ENCODE data around the gene NRXN3.
"Not testable (repeated sequence)": the region's sequence is repeated elsewhere in the genome, so short reads cannot be mapped to it uniquely, and the experiment has no call there.

The NRXN3 gene

DNA sequence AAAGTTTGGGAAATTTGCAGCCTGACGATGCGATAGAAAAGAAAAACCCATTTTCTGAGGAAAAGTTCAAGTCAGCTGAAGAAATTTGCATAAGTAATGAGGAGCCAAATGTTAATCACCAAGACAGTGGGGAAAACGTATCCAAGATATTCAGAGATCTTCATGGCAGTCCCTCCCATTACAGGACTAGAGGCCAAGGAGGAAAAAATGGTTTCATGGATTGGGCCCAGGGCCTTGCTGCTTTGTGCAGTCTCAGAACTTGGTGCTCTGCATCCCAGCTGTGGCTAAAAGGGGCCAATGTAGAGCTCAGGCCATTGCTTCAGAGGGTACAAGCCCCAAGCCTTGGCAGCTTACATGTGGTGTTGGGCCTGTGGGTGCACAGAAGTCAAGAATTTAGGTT, 403.6 kb downstream of the NRXN3 start:
- H3K4me1 Mint-ChIP-seq, H3K27me3 Mint-ChIP-seq, DNase-seq, H3K36me3 Mint-ChIP-seq, H3K27ac Mint-ChIP-seq, H3K4me3 Mint-ChIP-seq, CTCF ChIA-PET: not testable (repeated sequence)
- H3K9me3 Mint-ChIP-seq: peaks cover 17% of the 10 kb centered on the region

DNA sequence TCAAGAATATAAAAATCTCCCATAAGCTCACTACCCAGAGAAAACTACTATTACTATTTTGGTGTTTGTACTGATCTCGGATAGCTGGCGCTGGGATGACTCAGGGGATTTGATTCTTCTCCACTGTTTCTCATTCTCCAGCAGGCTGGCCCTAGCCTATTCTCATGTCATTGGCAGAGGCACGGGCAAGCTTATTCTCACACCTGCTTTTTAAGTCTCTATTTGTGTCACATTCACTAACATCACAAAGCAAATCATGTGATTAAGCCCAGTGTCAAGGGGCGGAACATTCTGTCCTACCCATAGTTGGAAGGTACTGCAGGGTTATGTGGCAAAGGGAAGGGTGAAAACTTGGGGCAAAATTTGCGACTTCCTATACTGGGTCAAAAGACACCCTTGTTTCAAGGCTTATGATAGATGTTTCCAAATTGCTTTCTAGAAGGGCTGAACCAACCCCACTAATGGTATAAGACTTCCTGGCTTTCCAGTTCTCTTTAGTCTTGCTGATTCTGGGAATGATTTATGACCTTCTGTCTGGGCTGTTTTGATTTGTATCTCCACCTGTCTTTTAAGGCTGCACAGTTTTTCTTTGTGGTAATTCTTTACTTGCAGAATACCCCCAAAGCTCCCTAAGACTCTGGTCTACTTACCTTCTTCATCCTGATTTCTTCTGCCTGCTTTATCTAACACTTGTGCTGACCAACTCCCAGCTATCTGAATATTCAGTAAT, 406.4 kb downstream of the NRXN3 start:
- Mint-ChIP-seq H3K27ac (no peak overlapping the region), H3K9me3 (peaks cover 17% of the 10 kb centered on the region), H3K27me3 (peaks cover 3% of the 10 kb centered on the region), H3K36me3 (no peaks in the 10 kb centered on the region), H3K4me1 (no peaks in the 10 kb centered on the region), H3K4me3 (no peak overlapping the region)
- CTCF ChIA-PET: interaction anchor here (1.0 kb wide), 1 partner anchor 10 kb away, joined by 4 read pairs; no protein-coding TSS in a partner anchor
- no peak for DNase-seq

DNA sequence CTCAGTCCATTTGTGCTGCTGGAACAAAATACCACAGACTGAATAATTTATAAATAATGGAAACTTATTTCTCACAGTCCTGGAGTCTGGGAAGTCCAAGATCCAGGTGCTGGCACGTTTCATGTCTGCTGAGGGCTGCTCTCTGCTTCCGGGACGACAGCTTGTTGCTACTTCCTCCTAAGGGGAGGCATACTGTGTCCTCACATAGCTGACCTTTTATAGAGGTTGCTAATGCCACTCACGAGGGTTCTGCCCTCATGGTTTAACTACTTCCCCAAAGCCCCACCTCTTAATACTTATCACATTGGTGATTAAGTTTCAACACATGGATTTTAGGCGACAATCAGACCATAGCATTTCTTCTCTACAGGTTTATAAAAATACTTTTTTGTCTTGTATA, 411.1 kb downstream of the NRXN3 start:
- Mint-ChIP-seq H3K4me1 (no peaks in the 10 kb centered on the region), H3K36me3 (no peaks in the 10 kb centered on the region), H3K4me3 (no peak overlapping the region), H3K27me3 (no peaks in the 10 kb centered on the region), H3K27ac (no peak overlapping the region), H3K9me3 (no peaks in the 10 kb centered on the region)
- CTCF ChIA-PET: interaction anchor here (1.7 kb wide), 1 partner anchor 15 kb away, joined by 4 read pairs; no protein-coding TSS in a partner anchor
- DNase-seq: no peak

DNA sequence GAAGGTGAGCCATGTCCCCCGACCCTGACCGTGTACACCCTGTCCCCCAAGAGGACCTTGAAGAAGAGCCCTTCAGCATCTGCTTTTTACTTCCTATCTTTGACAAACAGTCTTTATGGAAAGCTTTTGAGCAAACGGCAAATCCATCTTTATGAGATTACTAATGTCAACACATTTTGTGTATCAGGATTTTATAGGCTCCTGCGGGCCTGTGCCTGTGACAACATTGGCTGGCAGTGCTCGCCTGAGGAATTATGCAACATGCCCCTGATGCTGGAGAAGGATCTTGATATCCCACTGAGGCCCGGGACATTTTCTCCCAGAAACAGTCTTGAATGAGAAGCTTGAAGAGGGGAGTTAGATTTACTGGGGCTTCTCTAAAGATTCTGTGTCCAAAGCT, 416.5 kb downstream of the NRXN3 start:
- CTCF ChIA-PET: no interaction called here
- no peak for DNase-seq
- Mint-ChIP-seq H3K4me3 (no peak overlapping the region), H3K27ac (no peak overlapping the region), H3K36me3 (no peaks in the 10 kb centered on the region), H3K9me3 (no peaks in the 10 kb centered on the region), H3K27me3 (no peaks in the 10 kb centered on the region), H3K4me1 (no peaks in the 10 kb centered on the region)

DNA sequence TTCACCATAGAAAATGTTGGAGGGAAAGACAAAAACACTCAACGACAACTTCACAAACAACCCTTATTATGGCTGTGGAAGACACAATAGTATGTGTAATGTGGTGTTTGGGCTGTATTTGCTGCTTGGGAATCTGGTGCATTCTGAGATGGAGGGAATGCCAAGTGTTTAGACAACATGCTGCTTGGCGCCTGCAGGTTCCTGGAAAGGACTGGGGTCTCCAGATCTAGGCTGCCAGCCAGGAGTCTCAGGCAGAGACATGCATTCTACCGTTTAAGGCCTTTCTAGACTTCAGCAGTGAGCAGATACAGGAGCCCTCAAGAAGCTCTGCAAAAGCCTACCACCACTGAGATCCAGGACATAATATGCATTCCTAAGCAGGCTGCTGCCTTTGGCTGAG, 418.7 kb downstream of the NRXN3 start:
- Mint-ChIP-seq H3K9me3 (no peaks in the 10 kb centered on the region), H3K27me3 (no peaks in the 10 kb centered on the region), H3K27ac (no peak overlapping the region), H3K4me3 (no peak overlapping the region), H3K4me1 (no peaks in the 10 kb centered on the region), H3K36me3 (no peaks in the 10 kb centered on the region)
- CTCF ChIA-PET: no interaction called here
- no peak for DNase-seq

DNA sequence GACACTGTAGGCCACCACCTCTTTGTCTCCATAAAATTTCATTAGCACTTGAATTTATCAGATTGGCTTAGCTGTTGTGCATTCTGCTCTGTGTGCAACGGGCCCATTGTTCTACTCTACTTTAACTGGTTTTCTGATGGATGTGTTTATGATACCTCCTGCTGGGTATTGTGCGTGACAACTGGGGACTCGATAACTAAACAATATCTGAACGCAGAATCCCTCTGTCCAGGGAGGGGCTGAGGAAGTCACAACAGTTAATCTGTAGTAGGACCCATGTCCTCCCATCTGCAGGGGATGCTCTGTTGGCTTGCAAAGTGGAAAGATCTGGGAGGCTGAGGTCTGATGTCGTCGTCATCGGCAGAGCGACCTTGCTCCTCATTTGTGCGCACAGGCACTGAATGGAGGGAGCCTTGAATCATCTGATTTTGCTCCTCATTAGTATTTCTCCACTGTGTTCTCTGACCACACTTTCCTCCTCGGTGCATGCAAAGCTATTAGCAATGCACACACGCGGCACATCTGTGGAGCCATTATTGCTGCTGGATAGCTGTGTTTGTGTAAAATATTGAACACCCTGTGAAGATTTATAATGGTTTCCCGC, 422.5 kb downstream of the NRXN3 start:
- no peak overlapping the region for H3K4me3 Mint-ChIP-seq
- CTCF ChIA-PET: no interaction called here
- H3K36me3 Mint-ChIP-seq: no peaks in the 10 kb centered on the region
- no peak overlapping the region for H3K27ac Mint-ChIP-seq
- H3K4me1 Mint-ChIP-seq: no peaks in the 10 kb centered on the region
- no peaks in the 10 kb centered on the region for H3K9me3 Mint-ChIP-seq
- DNase-seq: no peak
- H3K27me3 Mint-ChIP-seq: no peaks in the 10 kb centered on the region

DNA sequence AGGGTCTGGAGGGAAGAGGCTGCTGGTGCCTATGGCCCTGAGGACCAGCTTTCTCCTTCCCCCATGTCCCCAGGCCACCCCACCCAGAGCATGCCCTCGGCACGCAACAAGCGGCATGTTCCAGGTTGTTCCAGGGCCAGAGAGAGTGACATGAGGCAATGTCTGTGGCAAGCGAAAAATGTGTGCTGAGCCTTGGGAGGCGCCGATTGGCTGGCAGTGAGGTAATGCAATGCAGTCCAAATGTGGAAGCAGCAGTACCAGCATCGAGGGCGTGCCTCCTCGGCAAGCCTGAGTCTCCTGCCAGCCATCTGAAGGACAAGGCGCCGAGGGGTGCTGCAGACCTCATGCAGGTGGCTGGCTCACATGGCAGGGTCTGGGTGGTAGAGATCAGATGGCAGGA, 423.8 kb downstream of the NRXN3 start:
- Mint-ChIP-seq H3K36me3 (no peaks in the 10 kb centered on the region), H3K4me3 (no peak overlapping the region), H3K9me3 (no peaks in the 10 kb centered on the region), H3K4me1 (no peaks in the 10 kb centered on the region), H3K27ac (no peak overlapping the region), H3K27me3 (peaks cover 4% of the 10 kb centered on the region)
- CTCF ChIA-PET: no interaction called here
- no peak for DNase-seq

DNA sequence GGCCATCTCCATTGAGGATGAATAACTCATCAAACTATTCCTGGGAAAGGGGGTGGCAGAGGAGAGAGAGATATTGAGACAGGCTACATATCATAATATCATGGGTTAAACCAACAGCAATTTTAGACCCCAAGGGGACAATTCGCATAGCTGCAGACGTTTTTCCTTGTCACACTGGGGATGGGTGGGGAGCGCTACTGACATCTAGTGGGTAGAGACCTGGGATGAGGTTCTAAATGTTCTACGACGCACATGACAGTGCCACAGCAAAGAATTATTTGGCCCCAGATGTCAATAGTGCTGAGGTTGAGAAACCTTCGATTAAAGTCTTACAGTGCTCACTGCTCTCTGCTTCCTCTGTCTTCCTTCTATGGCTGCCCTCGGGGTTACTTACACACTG, 425.6 kb downstream of the NRXN3 start:
- Mint-ChIP-seq H3K9me3 (no peaks in the 10 kb centered on the region), H3K4me3 (no peak overlapping the region), H3K36me3 (no peaks in the 10 kb centered on the region), H3K4me1 (no peaks in the 10 kb centered on the region), H3K27ac (no peak overlapping the region), H3K27me3 (peaks cover 4% of the 10 kb centered on the region)
- DNase-seq: no peak
- CTCF ChIA-PET: interaction anchor here (0.9 to 2.3 kb wide), 3 partner anchors 21 to 103 kb away, joined by 4 to 6 read pairs (median 6); no protein-coding TSS in a partner anchor

DNA sequence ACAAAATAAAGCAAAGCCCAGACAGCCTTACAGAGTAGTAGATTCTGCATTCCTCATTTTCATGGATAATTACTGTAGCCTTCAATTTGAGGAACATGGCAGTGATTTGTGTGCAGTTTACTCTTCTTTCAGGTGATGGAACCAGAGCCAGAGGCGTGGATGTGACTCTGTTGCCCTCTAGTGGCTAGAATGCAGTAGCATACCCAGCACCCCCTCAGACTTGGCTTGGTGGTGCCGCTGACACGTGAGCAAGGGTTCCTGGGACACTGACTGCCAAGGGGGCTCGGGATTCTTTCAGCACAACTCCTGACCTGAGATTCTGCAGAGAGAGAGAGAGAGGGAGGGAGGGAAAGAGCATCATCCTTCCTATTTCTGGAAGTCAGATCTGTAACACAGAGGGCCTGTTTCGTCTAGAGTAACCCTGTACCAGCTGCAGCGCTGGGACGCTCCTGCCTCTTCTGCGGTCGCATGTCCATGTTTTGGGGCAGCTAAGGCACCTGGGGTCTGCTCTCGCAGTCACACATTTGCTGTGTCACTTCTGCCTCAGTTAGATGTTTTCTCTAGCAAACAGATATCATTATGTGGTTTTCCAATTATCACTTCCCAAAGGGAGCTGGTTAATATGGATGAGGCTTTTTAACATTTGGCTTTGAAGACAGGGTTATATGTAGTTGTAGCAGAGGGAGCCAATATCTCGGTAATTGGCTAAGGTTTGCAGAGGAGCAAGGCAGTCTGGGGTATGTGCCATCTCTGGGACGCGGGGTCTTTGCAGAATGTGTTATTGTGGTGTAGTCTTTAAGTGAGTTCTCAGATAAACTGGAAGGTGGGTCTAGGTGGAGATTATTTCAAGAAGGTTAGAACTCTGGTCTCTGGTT, 428.1 kb downstream of the NRXN3 start:
- no peak overlapping the region for H3K27ac Mint-ChIP-seq
- H3K4me3 Mint-ChIP-seq: no peak overlapping the region
- H3K36me3 Mint-ChIP-seq: no peaks in the 10 kb centered on the region
- DNase-seq: peak; percentile 50
- H3K4me1 Mint-ChIP-seq: no peaks in the 10 kb centered on the region
- CTCF ChIA-PET: interaction anchor here (1.0 to 2.3 kb wide), 6 partner anchors 9 to 737 kb away, joined by 3 to 8 read pairs (median 6); no protein-coding TSS in a partner anchor
- no peaks in the 10 kb centered on the region for H3K9me3 Mint-ChIP-seq
- peaks cover 4% of the 10 kb centered on the region for H3K27me3 Mint-ChIP-seq

DNA sequence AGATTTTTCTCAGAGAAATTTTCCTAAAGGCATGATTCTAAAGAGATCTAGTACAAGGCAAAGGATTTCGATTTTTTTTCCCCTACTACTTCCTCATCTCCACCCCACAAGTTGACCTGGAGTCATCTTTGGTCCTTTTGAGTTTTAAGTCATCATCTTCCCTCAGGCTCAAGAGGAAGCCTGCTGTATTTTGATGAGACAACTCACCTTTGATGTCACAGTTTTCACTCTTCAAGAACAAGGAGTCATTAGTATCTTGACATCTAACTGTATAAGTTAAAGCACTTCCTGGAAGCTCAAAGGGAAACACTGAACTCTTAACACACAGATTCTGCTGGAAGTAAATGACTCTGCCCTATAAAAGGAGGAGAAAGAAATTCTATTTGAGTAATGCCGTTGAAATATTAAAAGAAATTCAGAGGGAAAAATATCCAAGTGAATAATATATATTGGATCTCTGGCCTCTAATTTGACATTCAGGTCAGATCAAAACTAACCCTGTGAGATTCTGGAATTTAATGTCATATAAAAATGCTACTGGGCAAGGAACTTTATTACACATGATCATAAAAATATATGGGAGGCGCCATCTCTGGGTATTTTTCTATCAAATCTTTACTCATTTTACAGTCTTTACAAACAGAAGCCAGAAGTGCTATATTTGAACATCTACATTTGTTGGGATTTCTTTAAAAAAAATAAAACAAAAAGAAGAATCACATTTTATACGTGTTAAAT, 435.0 kb downstream of the NRXN3 start:
- H3K27me3 Mint-ChIP-seq: no peaks in the 10 kb centered on the region
- H3K36me3 Mint-ChIP-seq: no peaks in the 10 kb centered on the region
- no peak for DNase-seq
- no peaks in the 10 kb centered on the region for H3K4me1 Mint-ChIP-seq
- H3K4me3 Mint-ChIP-seq: no peak overlapping the region
- no peak overlapping the region for H3K27ac Mint-ChIP-seq
- CTCF ChIA-PET: no interaction called here
- H3K9me3 Mint-ChIP-seq: no peaks in the 10 kb centered on the region

DNA sequence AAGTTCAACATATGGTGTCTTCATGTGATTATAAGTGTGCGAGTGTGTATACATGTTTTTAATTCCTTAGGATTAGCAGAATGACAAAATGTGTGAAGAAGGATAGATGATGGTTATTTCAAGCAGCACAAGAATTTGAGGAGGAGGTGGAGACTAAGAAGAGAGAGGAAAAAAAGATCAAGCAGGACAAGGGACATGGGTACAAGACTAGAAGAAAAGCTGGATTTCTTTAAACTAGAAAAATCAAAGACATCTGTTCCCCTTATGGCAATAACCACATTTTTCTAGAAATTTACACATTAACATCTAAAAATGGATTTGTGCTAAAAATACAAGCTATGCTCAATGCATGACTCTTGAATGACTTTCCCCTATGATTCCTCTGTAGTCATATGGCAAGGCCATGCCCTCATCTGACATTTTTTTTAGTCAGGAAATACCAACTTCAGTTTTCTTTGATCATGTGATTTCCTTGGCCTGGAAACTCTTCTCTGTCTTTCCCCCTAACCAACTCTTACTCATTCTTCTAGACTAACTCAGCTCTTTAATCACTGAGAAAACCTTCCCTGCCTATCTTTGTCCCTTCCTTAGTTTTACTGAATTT, 435.8 kb downstream of the NRXN3 start:
- no peaks in the 10 kb centered on the region for H3K9me3 Mint-ChIP-seq
- no peaks in the 10 kb centered on the region for H3K4me1 Mint-ChIP-seq
- CTCF ChIA-PET: no interaction called here
- peaks cover 3% of the 10 kb centered on the region for H3K27me3 Mint-ChIP-seq
- no peaks in the 10 kb centered on the region for H3K36me3 Mint-ChIP-seq
- no peak for DNase-seq
- no peak overlapping the region for H3K4me3 Mint-ChIP-seq
- H3K27ac Mint-ChIP-seq: no peak overlapping the region

DNA sequence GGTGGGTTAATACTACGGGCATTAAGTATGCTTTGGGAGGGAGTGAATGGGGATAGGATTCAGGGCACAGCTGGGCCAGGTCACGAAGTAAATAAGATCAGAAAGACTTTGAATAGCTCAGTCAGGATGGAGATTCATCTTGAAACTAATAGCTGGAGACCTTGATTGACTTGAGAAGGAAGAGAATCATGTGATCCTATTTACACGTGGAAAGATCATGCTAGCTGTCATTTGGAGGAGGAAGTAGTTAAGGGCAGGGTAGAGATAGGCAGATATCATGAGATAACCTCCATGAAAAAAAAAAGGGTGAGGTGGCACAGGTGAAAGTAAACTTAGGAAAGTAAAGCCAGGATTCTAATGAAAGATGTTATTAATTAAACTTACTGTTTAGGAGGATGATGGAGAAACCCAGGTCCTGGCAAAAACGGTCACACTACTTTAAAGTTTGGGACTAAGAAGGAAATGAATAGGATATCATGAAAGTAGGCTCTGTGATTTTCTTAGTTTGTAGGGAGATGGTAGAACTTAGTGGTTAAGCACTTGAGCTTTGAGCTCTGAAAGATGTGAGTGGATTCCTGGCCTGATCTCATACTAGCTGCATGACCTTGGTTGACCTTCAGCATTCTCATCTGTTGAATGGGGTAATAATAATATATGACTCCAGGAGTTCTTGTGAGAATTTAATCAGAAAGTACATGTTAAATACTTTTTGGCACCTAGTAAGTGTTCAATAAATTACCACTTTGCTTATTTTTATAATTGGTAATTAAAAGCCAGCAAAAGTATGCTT, 439.0 kb downstream of the NRXN3 start:
- no peak overlapping the region for H3K4me3 Mint-ChIP-seq
- no peaks in the 10 kb centered on the region for H3K36me3 Mint-ChIP-seq
- H3K4me1 Mint-ChIP-seq: no peaks in the 10 kb centered on the region
- H3K27me3 Mint-ChIP-seq: peaks cover 4% of the 10 kb centered on the region
- H3K27ac Mint-ChIP-seq: no peak overlapping the region
- no peaks in the 10 kb centered on the region for H3K9me3 Mint-ChIP-seq
- CTCF ChIA-PET: no interaction called here
- no peak for DNase-seq

DNA sequence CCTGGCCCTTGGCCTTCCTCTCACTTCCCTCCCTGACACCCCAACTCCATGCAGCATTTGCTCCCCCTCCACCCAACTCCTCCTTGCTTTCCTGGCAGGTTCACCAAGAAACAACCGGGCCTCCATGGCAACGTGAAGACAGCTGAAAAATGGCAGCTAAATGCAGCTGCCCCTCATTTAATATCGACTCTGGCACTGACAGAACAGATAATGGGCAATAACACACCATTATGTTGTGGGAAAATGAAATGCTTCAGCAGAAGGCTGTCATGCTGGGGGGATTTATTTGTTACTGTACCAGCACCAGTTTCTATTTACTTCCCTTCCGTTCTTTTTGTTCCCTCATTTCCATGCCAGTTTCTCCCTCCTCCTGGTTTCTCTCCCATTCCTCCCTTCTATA, 440.8 kb downstream of the NRXN3 start:
- CTCF ChIA-PET: no interaction called here
- H3K27ac Mint-ChIP-seq: no peak overlapping the region
- H3K36me3 Mint-ChIP-seq: no peaks in the 10 kb centered on the region
- H3K4me1 Mint-ChIP-seq: no peaks in the 10 kb centered on the region
- peaks cover 4% of the 10 kb centered on the region for H3K27me3 Mint-ChIP-seq
- H3K9me3 Mint-ChIP-seq: no peaks in the 10 kb centered on the region
- H3K4me3 Mint-ChIP-seq: no peak overlapping the region
- no peak for DNase-seq
